ENCODE measurements around the gene PRKCD. TPM values are rescaled to one million over a fixed set of nuclear protein-coding genes. Genes with fewer than 3 reads are reported as not detected.

Gene PRKCD
- total and polyA plus RNA-seq, 9 of the 15 experiments (the other 6 are each of a cell fraction or from before 2014, with no cell fraction given), result 2.5 to 19.5 (median 6.1) TPM

- Histone ChIP-seq H3K4me2 (ENCODE audit: insufficient read depth, low read length) (no peak overlapping the region), H3K4me1 (replicated peaks in 1 of 2; ENCODE audit: control insufficient read depth in 2 of 2, insufficient read depth in 2 of 2, low read length in 2 of 2) (no peaks in the 10 kb centered on the region), H3K4me3 (no peak overlapping the region), H3K9ac (ENCODE audit: insufficient read depth in 1 of 2, low read depth in 2 of 2, low read length in 2 of 2) (no peak overlapping the region), H3K9me1 (ENCODE audit: control insufficient read depth, insufficient read depth, low read length) (no peaks in the 10 kb centered on the region), H3K79me2 (ENCODE audit: control insufficient read depth, insufficient read depth, low read length) (no peaks in the 10 kb centered on the region), H3K9me3 (replicated peaks; ENCODE audit: control insufficient read depth, insufficient read depth, low read depth, low read length) (no peaks in the 10 kb centered on the region), H3K27ac (ENCODE audit: extremely low read depth, low read depth, low read length) (no peak overlapping the region), H4K20me1 (replicated peaks; ENCODE audit: control insufficient read depth, insufficient read depth, low read length) (no peaks in the 10 kb centered on the region), H2AFZ (ENCODE audit: low read depth, low read length) (no peak overlapping the region), H3K27me3 (ENCODE audit: control insufficient read depth in 2 of 2, insufficient read depth in 2 of 2, low read length in 2 of 2) (no peaks in the 10 kb centered on the region), H3K36me3 (ENCODE audit: control insufficient read depth, insufficient read depth, low read length) (no peaks in the 10 kb centered on the region)
- no TSS peak for BruUV-seq (replicated peaks)
- ChIA-PET CTCF (ENCODE audit: low intra/inter-chr PET ratio) (no interaction called here), POLR2A (no interaction called here)
- TF ChIP-seq ELF4 (CRISPR knock-in tag; IDR thresholded peaks at IDR 0.05), result no peak
- no peak for TF ChIP-seq ZSCAN32 (CRISPR knock-in tag; IDR thresholded peaks at IDR 0.05)
- no peak for TF ChIP-seq HMG20A (CRISPR knock-in tag; conservative IDR thresholded peaks at IDR 0.05)
- no peak for TF ChIP-seq STAG1 (CRISPR knock-in tag; IDR thresholded peaks at IDR 0.05; ENCODE audit: borderline replicate concordance)
- no peak for TF ChIP-seq MNT (conservative IDR thresholded peaks at IDR 0.05)
- intact Hi-C loops (cut with micrococcal nuclease), result no loop called here
- FAIRE-seq (no peak), DNase-seq (ENCODE audit: extremely low read depth in 1 of 4, low spot score in 3 of 4) (no peak), ATAC-seq (no peak)
- in situ Hi-C loops (cut with MboI), result no loop called here
- 48% methylated on average over 2 of the region's 2 CpGs for WGBS (ENCODE audit: insufficient coverage, low coverage, missing lambda C conversion rate)
Measured at GRCh38 chr3:53215816-53216215, 54.8 kb downstream of the PRKCD start.

- Histone ChIP-seq H3K27ac (ENCODE audit: extremely low read depth, low read depth, low read length) (no peak overlapping the region), H3K36me3 (ENCODE audit: control insufficient read depth, insufficient read depth, low read length) (no peaks in the 10 kb centered on the region), H3K79me2 (ENCODE audit: control insufficient read depth, insufficient read depth, low read length) (no peaks in the 10 kb centered on the region), H3K9me3 (replicated peaks; ENCODE audit: control insufficient read depth, insufficient read depth, low read depth, low read length) (no peaks in the 10 kb centered on the region), H3K27me3 (ENCODE audit: control insufficient read depth in 2 of 2, insufficient read depth in 2 of 2, low read length in 2 of 2) (no peaks in the 10 kb centered on the region), H3K4me2 (ENCODE audit: insufficient read depth, low read length) (no peak overlapping the region), H2AFZ (ENCODE audit: low read depth, low read length) (no peak overlapping the region), H3K9me1 (ENCODE audit: control insufficient read depth, insufficient read depth, low read length) (no peaks in the 10 kb centered on the region), H3K4me3 (no peak overlapping the region), H4K20me1 (replicated peaks; ENCODE audit: control insufficient read depth, insufficient read depth, low read length) (no peaks in the 10 kb centered on the region), H3K4me1 (replicated peaks in 1 of 2; ENCODE audit: control insufficient read depth in 2 of 2, insufficient read depth in 2 of 2, low read length in 2 of 2) (no peaks in the 10 kb centered on the region), H3K9ac (ENCODE audit: insufficient read depth in 1 of 2, low read depth in 2 of 2, low read length in 2 of 2) (no peak overlapping the region)
- in situ Hi-C loops (cut with MboI), result no loop called here
- POLR2A ChIA-PET, result interaction anchor here (0.7 kb wide), 1 partner anchor 10 kb away, joined by 3 read pairs; no protein-coding TSS in a partner anchor
- intact Hi-C loops (cut with micrococcal nuclease), result no loop called here
- CTCF ChIA-PET (ENCODE audit: low intra/inter-chr PET ratio), result no interaction called here
- FAIRE-seq (no peak), ATAC-seq (no peak), DNase-seq (ENCODE audit: extremely low read depth in 1 of 4, low spot score in 3 of 4) (no peak)
- WGBS (ENCODE audit: insufficient coverage, low coverage, missing lambda C conversion rate), result 25% methylated on average over 3 of the region's 3 CpGs
- TF ChIP-seq ZNF778 (CRISPR knock-in tag; IDR thresholded peaks at IDR 0.05), result no peak
- no peak for TF ChIP-seq E2F5 (CRISPR knock-in tag; IDR thresholded peaks at IDR 0.05)
- TF ChIP-seq POLR2AphosphoS2 (IDR thresholded peaks at IDR 0.05; ENCODE audit: low read length), result no peak
- no peak for TF ChIP-seq ZFX (CRISPR knock-in tag; IDR thresholded peaks at IDR 0.05)
- no peak for TF ChIP-seq TBP (optimal IDR thresholded peaks at IDR 0.05; ENCODE audit: low read depth, low read length)
- TF ChIP-seq RFX7 (CRISPR knock-in tag; IDR thresholded peaks at IDR 0.05), result no peak
- TF ChIP-seq CBFB (CRISPR knock-in tag; IDR thresholded peaks at IDR 0.05), result no peak
- BruUV-seq (replicated peaks), result no TSS peak
Measured at GRCh38 chr3:53216723-53217122, 55.7 kb downstream of the PRKCD start.
